OCI-LY3 (cell line): Measurements from ENCODE around the gene CAMTA1.
A peak's percentile ranks its signal among the peaks of the same experiment; 100 is the strongest.

Source experiments
- H2AFZ ChIP-seq: fragments of 200-600, 300-600 bp; shearing (Covaris generic); 2 replicates; pipeline ENCODE4 v1.6.0; 2014; ENCODE audit warnings: antibody characterized with exemption, low read depth, low read length
- H3K27ac ChIP-seq: fragments of 200-600, 300-600 bp; sonication (generic); 2 replicates; pipeline ENCODE4 v1.5.1; 2014; ENCODE audit warnings: mild to moderate bottlenecking, low read length, moderate library complexity, mixed read lengths
- H3K27me3 ChIP-seq: fragments of 200-600, 300-600 bp; sonication (generic); 2 replicates; pipeline ENCODE4 v1.6.1; 2014; ENCODE audit warnings: low read depth, low read length, mixed read lengths
- H3K36me3 ChIP-seq: fragments of 200-600, 300-600 bp; sonication (generic); replicated peaks from 2 replicates; pipeline ENCODE3; 2014; ENCODE audit warnings: low read depth, low read length, mixed read lengths
- H3K4me1 ChIP-seq: fragments of 300-600, 200-600 bp; sonication (generic); 2 replicates; pipeline ENCODE4 v1.6.1; 2014; ENCODE audit warnings: low read length, mixed read lengths
- H3K4me2 ChIP-seq: fragments of 200-600, 300-600 bp; sonication (generic); 2 replicates; pipeline ENCODE4 v1.6.1; 2014; ENCODE audit warnings: low read length, mixed read lengths
- H3K4me3 ChIP-seq: fragments of 300-600, 200-600 bp; sonication (generic); 2 replicates; pipeline ENCODE4 v1.5.1; 2014; ENCODE audit warnings: antibody characterized with exemption, mild to moderate bottlenecking, low read length, moderate library complexity
- H3K79me2 ChIP-seq: fragments of 300-600, 200-600 bp; shearing (Covaris generic); 2 replicates; pipeline ENCODE4 v1.6.1; 2014; ENCODE audit warnings: mild to moderate bottlenecking, low read length, mixed read lengths
- H3K9ac ChIP-seq: fragments of 300-600, 200-600 bp; shearing (Covaris generic); 2 replicates; pipeline ENCODE4 v1.6.0; 2014; ENCODE audit warnings: mild to moderate bottlenecking, low read length, moderate library complexity
- H3K9me3 ChIP-seq: fragments of 200-600, 300-600 bp; shearing (Covaris generic); 2 replicates; pipeline ENCODE4 v1.6.1; 2014; ENCODE audit warnings: low read length, mixed read lengths; ENCODE audit not compliant: insufficient read depth
- H4K20me1 ChIP-seq: fragments of 200-600, 300-600 bp; sonication (generic); 2 replicates; pipeline ENCODE4 v1.6.1; 2016; ENCODE audit warnings: low read length, mixed read lengths; ENCODE audit not compliant: insufficient read depth
- EZH2phosphoT487 ChIP-seq: fragments of 200-600 bp; shearing (Covaris generic); IDR thresholded peaks from 2 replicates; pipeline ENCODE4 v1.6.1; 2018; ENCODE audit warnings: antibody characterized with exemption, mixed run types, low read depth
- TF ChIP-seq, protein P1 (sequence below): fragments of 200-600, 300-600 bp; sonication (generic); IDR thresholded peaks from 2 replicates; pipeline ENCODE4 v1.5.1; 2014; ENCODE audit warnings: antibody characterized with exemption, low read length, low read depth

Gene CAMTA1

GRCh38 chr1:6753320-6754140 lies 31.7 kb upstream of the CAMTA1 start:
- H3K9ac ChIP-seq = no peak overlapping the region
- H3K36me3 ChIP-seq = no peaks in the 10 kb centered on the region
- H3K27ac ChIP-seq = no peak overlapping the region
- TF ChIP-seq, protein P1, sequence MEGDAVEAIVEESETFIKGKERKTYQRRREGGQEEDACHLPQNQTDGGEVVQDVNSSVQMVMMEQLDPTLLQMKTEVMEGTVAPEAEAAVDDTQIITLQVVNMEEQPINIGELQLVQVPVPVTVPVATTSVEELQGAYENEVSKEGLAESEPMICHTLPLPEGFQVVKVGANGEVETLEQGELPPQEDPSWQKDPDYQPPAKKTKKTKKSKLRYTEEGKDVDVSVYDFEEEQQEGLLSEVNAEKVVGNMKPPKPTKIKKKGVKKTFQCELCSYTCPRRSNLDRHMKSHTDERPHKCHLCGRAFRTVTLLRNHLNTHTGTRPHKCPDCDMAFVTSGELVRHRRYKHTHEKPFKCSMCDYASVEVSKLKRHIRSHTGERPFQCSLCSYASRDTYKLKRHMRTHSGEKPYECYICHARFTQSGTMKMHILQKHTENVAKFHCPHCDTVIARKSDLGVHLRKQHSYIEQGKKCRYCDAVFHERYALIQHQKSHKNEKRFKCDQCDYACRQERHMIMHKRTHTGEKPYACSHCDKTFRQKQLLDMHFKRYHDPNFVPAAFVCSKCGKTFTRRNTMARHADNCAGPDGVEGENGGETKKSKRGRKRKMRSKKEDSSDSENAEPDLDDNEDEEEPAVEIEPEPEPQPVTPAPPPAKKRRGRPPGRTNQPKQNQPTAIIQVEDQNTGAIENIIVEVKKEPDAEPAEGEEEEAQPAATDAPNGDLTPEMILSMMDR = no peak
- no peak overlapping the region for H2AFZ ChIP-seq
- H3K4me1 ChIP-seq = peaks cover 4% of the 10 kb centered on the region; the same call in 1 of the 2 replicates
- H3K4me3 ChIP-seq = no peak overlapping the region
- H3K9me3 ChIP-seq = no peaks in the 10 kb centered on the region
- no peaks in the 10 kb centered on the region for H3K27me3 ChIP-seq
- H3K4me2 ChIP-seq = no peak overlapping the region
- H3K79me2 ChIP-seq = no peaks in the 10 kb centered on the region
- H4K20me1 ChIP-seq = no peaks in the 10 kb centered on the region

DNA sequence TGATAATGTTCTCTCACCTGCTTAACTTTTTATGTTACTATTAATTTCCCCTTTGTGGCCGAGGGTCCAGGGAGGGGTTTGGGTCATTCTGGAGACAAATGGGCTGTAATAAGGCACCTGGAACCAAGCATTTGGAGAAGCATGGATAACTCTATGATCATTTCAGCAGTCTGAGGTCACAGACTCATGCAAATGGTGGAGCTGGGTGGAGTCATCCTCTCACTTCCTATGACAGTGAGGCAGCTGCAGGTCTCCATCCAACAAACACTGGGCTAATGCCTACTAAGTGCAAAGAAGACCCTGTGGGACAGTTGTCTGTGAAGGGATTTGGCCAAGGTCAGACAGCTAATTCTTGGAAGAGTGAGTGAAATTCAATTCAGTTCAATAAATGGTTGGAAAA lies 28.8 kb upstream of the CAMTA1 start:
- H3K27me3 ChIP-seq = no peaks in the 10 kb centered on the region

DNA sequence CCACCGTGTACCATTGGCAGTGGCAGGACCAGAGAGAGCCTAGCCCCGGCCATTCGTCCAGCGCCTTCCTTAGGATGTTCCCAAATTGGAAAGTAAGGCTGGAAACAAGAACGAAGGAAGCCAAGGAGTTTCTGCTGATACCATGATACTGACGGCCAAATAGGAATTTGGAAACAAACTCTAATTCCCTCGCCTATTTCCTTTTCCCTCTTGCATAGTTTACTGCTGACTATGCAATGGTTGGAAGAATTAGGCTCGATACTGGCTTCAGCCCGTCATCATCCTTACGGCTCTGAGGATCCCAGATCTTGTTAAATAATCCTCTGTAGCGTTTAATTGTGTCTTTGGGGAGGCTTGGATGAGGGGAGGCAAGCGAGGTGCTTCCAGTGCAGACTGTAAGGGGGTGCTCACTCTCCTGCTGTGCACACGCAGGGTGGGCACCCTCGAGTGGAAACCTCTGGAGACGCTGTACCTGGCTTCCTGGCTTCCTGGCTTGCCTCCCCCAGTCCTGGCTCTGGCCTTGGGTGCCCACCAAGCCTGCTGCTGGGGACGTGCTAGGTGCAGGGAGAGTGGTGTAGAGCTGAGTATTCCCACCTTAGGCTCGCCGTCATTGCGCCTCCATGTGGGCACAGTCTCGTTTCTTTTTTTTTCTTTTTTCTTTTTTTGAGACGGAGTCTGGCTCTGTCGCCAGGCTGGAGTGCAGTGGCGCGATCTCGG lies 27.4 kb upstream of the CAMTA1 start:
- TF ChIP-seq, protein P1 = no peak
- no peak for TF ChIP-seq EZH2phosphoT487
- H2AFZ ChIP-seq = no peak overlapping the region

More for the DNA sequence above, 28.8 kb upstream of the CAMTA1 start:
- Histone ChIP-seq H3K9ac (no peak overlapping the region), H3K4me3 (no peak overlapping the region), H3K4me2 (peak overlapping the region; percentile 20; the same call in 1 of the 2 replicates), H3K27ac (no peak overlapping the region), H3K36me3 (no peaks in the 10 kb centered on the region), H3K79me2 (no peaks in the 10 kb centered on the region), H3K4me1 (peaks cover 4% of the 10 kb centered on the region; the same call in 1 of the 2 replicates), H2AFZ (no peak overlapping the region; the same call in 1 of the 2 replicates), H4K20me1 (no peaks in the 10 kb centered on the region), H3K9me3 (no peaks in the 10 kb centered on the region)
- TF ChIP-seq, protein P1 = no peak
- no peak for TF ChIP-seq EZH2phosphoT487

GRCh38 chr1:6761196-6761737 lies 24.0 kb upstream of the CAMTA1 start:
- Histone ChIP-seq H3K36me3 (no peaks in the 10 kb centered on the region), H2AFZ (no peak overlapping the region), H3K9me3 (no peaks in the 10 kb centered on the region), H3K27me3 (no peaks in the 10 kb centered on the region), H3K9ac (no peak overlapping the region), H3K4me1 (peaks cover 4% of the 10 kb centered on the region; the same call in 1 of the 2 replicates), H3K27ac (no peak overlapping the region), H3K4me3 (no peak overlapping the region), H3K4me2 (no peak overlapping the region), H4K20me1 (no peaks in the 10 kb centered on the region), H3K79me2 (no peaks in the 10 kb centered on the region)
- TF ChIP-seq, protein P1 = no peak
- TF ChIP-seq EZH2phosphoT487 = no peak

More for the DNA sequence above, 27.4 kb upstream of the CAMTA1 start:
- H3K4me1 ChIP-seq = peaks cover 4% of the 10 kb centered on the region; the same call in 1 of the 2 replicates
- H3K4me2 ChIP-seq = no peak overlapping the region
- H3K79me2 ChIP-seq = no peaks in the 10 kb centered on the region
- H3K9ac ChIP-seq = no peak overlapping the region
- H3K4me3 ChIP-seq = no peak overlapping the region
- H4K20me1 ChIP-seq = no peaks in the 10 kb centered on the region
- H3K36me3 ChIP-seq = no peaks in the 10 kb centered on the region
- H3K27ac ChIP-seq = no peak overlapping the region
- no peaks in the 10 kb centered on the region for H3K9me3 ChIP-seq
- no peaks in the 10 kb centered on the region for H3K27me3 ChIP-seq
